LNCaP clone FGC (cell line): ENCODE results near the gene PPP1CC.
"Not testable (repeated sequence)": the region's sequence is repeated elsewhere in the genome, so short reads cannot be mapped to it uniquely, and the experiment has no call there.

Source experiments
- DNase-seq: peaks from one replicate; pipeline ENCODE4 v3.0.0-alpha.2; 2011; ENCODE audit warnings: low read depth
- H3K4me3 ChIP-seq: 2 replicates; pipeline ENCODE4 v1.5.1; 2011; ENCODE audit warnings: mild to moderate bottlenecking, low read depth, low read length, control low read depth
- TF ChIP-seq, protein P1 (sequence below): IDR thresholded peaks from 2 replicates; pipeline ENCODE4 v1.5.1; 2012; ENCODE audit warnings: mild to moderate bottlenecking; ENCODE audit not compliant: control insufficient read depth, insufficient read depth; ENCODE audit errors: extremely low read depth

Gene PPP1CC

DNA sequence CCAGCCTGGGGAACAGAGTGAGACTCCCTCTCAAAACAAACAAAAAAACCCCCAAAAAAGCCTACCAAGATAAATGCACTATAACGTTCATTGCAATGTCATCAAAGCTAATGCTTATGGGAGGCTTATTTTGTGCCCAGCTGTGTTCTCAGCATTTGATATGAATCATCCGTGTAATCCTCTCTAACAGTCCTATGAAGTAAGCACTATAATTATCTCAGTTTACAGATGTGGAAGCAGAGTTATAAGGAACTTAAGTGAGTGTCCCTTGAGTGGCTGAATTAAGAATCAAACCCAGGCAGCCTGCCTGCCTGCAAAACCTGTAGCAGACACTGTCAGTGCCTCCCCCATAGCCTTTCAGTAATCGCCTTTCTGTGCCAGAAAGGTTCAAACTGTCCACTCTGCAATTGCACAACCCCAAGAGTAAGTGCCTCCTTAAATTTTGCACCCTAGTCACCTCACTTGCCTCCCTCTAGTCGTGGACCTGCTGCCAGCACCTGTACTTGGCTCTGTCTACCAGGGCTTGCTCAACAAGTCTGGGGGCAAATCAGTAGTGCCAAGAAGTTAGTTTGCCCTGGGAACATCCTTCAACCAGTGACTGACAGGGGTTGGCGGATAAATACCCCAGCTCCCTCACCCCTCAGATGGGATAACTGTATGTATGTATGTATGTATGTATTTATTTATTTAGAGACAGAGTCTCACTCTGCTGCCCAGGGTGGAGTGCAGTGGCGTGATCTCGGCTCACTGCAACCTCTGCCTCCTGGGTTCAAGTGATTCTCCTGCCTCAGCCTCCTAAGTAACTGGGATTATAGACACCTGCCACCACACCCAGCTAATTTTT is 23.8 kb upstream of the PPP1CC start:
- no peak for DNase-seq
- no peak overlapping the region for H3K4me3 ChIP-seq

DNA sequence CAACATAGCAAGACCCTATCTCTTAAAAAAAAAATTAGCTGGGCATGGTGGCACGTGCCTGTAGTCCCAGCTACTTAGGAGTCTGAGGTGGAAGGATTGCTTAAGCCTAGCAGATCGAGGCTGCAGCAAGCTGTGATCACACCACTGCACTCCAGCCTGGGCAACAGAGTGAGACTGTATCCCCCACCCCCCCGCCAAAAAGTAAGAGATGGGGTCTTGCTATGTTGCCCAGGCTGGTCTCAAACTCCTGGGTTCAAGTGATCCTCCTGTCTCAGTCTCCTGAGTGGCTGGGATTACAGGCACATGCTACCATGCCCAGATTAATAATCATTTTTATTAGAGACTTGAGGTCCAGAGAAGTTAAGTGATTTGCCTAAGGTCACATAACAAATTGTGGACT is 22.9 kb upstream of the PPP1CC start:
- not testable (repeated sequence) for H3K4me3 ChIP-seq, DNase-seq

More for the DNA sequence above, 23.8 kb upstream of the PPP1CC start:
- TF ChIP-seq, protein P1, sequence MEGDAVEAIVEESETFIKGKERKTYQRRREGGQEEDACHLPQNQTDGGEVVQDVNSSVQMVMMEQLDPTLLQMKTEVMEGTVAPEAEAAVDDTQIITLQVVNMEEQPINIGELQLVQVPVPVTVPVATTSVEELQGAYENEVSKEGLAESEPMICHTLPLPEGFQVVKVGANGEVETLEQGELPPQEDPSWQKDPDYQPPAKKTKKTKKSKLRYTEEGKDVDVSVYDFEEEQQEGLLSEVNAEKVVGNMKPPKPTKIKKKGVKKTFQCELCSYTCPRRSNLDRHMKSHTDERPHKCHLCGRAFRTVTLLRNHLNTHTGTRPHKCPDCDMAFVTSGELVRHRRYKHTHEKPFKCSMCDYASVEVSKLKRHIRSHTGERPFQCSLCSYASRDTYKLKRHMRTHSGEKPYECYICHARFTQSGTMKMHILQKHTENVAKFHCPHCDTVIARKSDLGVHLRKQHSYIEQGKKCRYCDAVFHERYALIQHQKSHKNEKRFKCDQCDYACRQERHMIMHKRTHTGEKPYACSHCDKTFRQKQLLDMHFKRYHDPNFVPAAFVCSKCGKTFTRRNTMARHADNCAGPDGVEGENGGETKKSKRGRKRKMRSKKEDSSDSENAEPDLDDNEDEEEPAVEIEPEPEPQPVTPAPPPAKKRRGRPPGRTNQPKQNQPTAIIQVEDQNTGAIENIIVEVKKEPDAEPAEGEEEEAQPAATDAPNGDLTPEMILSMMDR, result no peak

DNA sequence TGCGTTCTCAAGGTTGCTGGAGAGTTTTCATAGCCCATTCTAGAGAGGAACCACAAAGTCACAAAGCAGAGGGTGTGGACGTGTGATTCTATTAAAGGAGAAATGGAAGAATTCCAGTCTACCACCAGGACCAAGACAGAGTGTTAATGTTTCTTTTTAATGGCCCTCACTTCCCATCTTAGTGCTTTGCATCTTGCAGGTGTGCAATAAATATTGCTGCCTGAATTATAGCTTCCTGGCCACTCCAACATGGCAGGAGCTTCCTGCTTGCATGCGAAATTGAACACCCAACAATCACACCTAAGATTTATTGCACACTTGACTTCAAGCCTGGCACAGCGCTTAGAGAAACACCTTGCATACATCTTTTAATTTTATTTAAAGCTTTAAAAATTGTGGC is 22.4 kb upstream of the PPP1CC start:
- no peak overlapping the region for H3K4me3 ChIP-seq
- TF ChIP-seq, protein P1, result no peak
- DNase-seq, result no peak

DNA sequence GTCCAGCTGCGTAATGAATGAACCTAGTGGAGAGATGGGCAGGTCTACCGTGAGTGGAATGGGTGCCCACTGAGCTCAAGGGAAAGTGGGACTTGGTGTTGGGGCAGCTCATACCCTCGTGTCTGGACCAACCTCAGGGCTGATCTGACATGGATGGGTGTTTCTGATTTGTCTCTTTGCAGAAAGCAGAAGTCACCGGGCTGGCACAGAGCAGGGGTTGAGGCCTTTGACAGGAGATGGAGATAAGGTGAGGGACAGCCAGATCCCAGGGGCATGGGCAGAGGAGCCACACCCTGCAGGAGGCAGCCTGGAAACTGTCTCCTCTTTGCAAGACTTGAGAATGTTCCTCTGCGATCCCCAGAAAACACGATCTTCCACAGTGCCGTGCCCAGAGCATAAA is 20.9 kb upstream of the PPP1CC start:
- TF ChIP-seq, protein P1, result no peak
- H3K4me3 ChIP-seq, result no peak overlapping the region
- no peak for DNase-seq

DNA sequence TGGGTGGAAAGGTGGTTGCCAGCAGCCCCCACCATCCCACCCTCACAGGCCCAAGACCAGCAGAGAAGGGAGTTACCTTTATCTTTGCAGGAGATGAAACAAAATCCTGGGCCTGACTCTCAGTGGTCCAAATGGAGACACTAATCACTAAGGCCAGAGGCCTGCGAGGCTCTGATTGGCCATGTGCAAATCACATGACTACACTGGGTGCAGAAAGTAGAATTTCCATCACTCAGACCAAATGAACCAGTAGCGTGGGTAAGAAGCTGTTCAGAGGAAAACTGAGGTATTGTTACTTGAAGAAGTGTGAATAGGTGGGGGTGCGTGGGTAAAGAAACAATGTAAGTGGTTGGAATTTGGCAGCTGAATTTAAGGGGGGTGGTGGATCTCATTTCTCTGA is 20.2 kb upstream of the PPP1CC start:
- no peak for DNase-seq
- TF ChIP-seq, protein P1, result no peak
- no peak overlapping the region for H3K4me3 ChIP-seq

DNA sequence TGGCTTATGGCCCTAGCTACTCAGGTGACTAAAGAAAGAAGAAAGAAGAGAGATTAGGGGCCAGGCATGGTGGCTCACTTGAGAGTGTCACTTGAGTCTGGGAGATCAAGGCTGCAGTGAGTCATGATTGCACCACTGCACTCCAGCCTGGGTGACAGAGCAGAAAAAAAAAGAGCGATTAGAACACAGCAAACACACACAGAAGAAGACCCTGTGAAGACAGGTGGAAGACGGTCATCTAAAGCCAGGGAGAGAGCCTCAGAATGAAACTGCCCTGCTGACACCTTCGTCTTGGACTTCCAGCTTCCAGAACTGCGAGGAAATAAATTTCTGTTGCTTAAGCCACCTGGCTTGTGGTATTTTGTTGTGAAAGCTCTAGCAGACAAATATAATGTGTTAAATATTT is 17.5 kb upstream of the PPP1CC start:
- DNase-seq, result no peak
- no peak overlapping the region for H3K4me3 ChIP-seq
- TF ChIP-seq, protein P1, result no peak

DNA sequence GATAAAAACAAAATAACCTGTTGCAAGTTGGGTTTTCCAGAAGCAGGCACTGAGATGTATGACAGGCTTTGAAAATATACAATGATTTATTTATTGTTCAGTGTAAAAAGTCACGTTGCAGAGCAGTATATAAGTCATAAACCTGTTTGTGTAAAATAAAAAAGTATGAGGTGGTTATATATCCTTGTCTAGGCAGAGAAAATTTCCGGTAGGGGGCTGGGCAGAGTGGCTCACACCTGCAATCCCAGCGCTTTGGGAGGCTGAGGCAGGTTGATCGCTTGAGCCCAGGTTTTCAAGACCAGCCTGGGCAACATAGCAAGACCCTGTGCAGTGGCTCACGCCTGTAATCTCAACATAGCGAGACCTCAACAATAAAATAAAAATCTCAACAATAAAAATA is 16.2 kb upstream of the PPP1CC start:
- TF ChIP-seq, protein P1, result no peak
- DNase-seq, result no peak
- H3K4me3 ChIP-seq, result no peak overlapping the region
